HS-27A (cell line): ENCODE measurements around the gene METTL23.

ENCODE experiments used
- DNase-seq: peaks from one replicate; pipeline ENCODE4 v3.0.0-alpha.2; 2012; ENCODE audit warnings: low read depth, missing footprints

Gene METTL23

DNA sequence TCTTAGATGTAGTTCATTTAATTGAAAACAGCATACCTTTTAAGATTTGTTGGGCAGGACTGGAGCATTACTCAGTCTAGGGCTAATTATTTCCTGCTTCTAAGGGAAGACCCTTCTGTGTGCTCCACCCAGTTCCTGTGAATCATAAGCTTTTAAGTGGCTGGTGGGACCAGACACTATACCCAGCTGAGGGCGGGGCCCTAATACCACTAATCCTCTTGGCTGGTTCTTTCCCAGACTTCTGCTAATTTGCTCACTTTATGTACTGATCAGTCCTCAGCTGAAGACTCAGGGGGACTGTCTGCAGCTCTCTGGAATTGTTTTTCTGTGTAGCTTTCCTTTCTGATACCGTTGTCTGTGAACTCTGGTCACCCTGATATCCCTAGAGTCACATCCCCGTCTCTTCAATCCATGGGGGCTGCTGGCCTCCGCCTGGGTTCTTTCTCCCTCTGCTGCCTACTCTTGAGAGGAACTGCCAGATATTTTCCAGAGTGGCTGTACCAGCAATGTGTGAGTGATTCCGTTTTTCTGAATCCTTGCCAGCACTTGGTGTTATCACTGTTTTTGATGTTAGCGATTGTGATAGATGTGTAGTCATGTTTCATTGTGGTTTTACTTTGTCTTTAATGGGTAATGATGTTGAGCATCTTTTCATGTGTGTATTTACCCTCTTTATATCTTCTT lies 46.3 kb downstream of the METTL23 start:
- peak; percentile 33 for DNase-seq

DNA sequence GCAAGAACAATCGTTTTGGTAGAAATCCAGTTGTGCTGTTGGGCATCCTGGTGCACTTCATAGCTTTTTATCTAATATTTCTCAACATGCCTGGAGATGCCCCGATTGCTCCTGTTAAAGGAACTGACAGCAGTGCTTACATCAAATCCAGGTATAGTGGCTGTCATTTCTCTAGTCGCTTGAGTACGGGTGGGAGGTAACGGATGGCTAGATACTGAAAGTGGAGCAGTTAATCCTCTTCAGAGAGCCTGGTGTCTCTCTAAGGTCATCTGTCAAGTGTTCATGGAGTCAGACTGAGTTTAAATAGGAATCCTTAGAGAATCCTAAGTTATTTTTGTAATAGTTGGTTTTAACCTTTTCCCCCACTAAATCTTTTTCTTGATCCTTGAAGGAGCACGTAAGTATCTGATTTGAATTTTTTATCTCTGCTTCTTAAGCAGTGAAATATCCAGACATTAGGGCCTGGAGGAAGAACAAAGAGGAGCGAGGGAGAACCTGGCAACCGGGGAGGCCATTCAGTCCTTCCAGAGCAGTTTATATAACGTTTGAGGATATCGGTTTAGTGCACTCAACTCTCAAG lies 48.5 kb downstream of the METTL23 start:
- DNase-seq = no peak

DNA sequence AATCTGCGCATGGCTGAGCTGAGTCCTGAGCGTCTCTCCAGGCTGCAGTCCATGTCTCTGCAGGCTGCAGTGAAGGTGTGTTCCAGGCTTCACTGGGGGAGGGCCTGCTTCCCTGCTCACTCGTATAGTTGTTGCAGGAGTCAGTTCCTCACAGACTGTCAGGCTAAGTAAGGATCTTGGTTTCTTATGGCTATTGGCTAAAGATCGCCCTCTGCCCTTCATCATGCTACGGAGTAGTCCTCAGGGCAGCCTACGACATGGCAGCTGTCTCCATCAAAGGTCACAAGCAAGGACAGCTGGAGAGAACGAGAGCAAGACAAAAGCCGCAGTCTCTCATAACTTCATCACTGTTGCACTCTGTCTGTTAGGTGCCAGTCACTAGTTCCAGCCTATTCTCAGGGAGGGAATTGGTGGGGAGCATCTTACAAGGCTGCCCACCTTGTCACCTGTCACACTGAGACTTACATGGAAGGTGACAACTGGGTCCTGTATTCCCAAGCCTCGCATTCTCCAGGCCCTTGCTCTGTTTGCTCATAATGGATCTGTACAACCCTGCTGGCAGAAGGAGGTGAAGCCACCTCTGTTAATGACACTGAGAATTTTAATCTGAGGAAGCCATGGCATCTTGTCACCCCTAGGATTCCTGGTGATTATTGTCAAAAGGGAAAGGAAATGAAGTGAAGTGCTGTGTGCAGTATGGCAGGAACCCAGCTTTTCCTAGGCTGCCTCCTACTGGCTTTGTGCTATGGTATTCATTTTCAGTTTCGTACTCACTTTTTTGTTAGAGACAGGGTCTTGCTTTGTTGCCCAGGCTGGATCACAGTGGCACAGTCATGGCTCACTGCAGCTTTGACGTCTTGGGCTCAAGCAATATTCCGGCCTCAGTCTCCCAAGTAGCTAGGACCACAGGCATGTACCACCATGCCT lies 54.7 kb downstream of the METTL23 start:
- DNase-seq = no peak

DNA sequence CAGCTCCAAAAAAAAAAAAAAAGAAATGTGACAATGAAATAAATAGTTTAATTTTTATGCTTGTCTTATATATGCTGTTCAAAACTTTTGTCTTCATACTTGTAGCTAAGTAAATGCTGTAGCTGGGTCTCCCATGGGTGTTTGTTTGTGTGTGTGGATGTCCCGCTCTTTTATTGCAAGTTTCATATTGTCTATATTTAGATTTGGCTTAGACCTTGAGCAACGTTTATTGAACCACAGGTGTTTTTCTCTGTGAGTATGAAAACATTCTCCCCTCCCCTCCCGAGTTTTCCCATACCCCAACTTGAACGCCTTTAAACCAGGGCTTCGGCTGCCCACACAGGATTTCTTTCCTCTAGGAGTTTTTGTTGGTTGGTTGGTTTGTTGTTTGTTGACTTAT lies 56.5 kb downstream of the METTL23 start:
- no peak for DNase-seq
